Calu3 (cell line): ENCODE measurements around the gene PGC. TPM values are rescaled to one million over a fixed set of nuclear protein-coding genes. Genes with fewer than 3 reads are reported as not detected.

Source experiments
- BruUV-seq: library from RNA; stranded (reverse); fragments of 400-500 nt; replicated peaks from 2 replicates; lab custom pipeline; 2021; lab: Mats Ljungman, UMichigan
- CTCF ChIA-PET: fragments of 300-600 bp; sonication (Branson Sonifier 250); formaldehyde crosslinking; loops from one replicate; lab custom pipeline; 2022; ENCODE audit warnings: antibody characterized with exemption; lab: Charles Lee
- DNase-seq: peaks from one replicate; pipeline ENCODE4 v3.0.0; 2022
- H3K27ac Mint-ChIP-seq: one replicate; pipeline ENCODE4 v1.8.0; 2022; ENCODE audit warnings: mixed read lengths; ENCODE audit not compliant: unreplicated experiment
- H3K27me3 Mint-ChIP-seq: one replicate; pipeline ENCODE4 v1.8.0; 2022; ENCODE audit warnings: mixed read lengths; ENCODE audit not compliant: unreplicated experiment
- H3K36me3 Mint-ChIP-seq: one replicate; pipeline ENCODE4 v1.8.0; 2022; ENCODE audit warnings: mild to moderate bottlenecking, moderate library complexity, mixed read lengths; ENCODE audit not compliant: insufficient read depth, unreplicated experiment
- H3K4me1 Mint-ChIP-seq: one replicate; pipeline ENCODE4 v1.8.0; 2022; ENCODE audit warnings: mild to moderate bottlenecking, low read depth, mixed read lengths; ENCODE audit not compliant: unreplicated experiment
- H3K4me3 Mint-ChIP-seq: one replicate; pipeline ENCODE4 v1.8.0; 2022; ENCODE audit warnings: mild to moderate bottlenecking, low read depth, moderate library complexity, mixed read lengths; ENCODE audit not compliant: unreplicated experiment
- H3K9me3 Mint-ChIP-seq: one replicate; pipeline ENCODE4 v1.8.0; 2022; ENCODE audit warnings: low read depth, mixed read lengths; ENCODE audit not compliant: unreplicated experiment
- intact Hi-C: fragments of 100-400 bp; cut with micrococcal nuclease; formaldehyde crosslinking; loops from one replicate; pipeline ENCODE4 v1.10.0; 2022; ENCODE audit not compliant: unreplicated experiment
- total RNA-seq: library from RNA; stranded (reverse); gene quantifications from 2 replicates; pipeline ENCODE4 v1.2.3, GENCODE V29; 2022
- TF ChIP-seq, protein P1 (sequence below): fragments of 200-600 bp; IDR thresholded peaks from one replicate; pipeline ENCODE4 v1.8.0; 2022; ENCODE audit warnings: antibody characterized with exemption; ENCODE audit not compliant: unreplicated experiment

PGC gene
- total RNA-seq, 1 experiment from 2014 or later: not detected

DNA sequence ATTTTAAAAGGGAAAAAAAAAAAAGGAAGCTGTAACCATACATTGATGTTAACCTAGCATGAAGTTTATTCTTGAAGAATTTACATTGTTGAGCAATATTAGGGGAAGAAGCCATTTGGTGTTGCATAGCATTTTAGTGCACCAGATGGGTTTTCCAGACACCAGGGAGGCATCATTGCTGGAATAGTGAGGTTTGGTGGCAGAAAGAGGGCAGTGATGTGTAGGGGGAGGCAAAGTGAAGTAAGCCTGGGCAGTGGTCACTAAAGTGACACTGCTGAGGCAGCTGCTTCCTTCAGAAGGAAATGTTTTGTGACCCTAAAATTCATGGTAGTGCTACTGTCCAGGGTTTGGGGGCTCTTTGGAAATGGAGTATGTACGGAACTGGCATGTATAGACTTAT is 42.8 kb upstream of the PGC start:
- Mint-ChIP-seq H3K36me3 (peaks cover 69% of the 10 kb centered on the region), H3K27ac (peak overlapping the region; percentile 17), H3K27me3 (no peaks in the 10 kb centered on the region), H3K4me3 (no peak overlapping the region), H3K4me1 (peaks cover 17% of the 10 kb centered on the region), H3K9me3 (no peaks in the 10 kb centered on the region)
- TF ChIP-seq, protein P1, sequence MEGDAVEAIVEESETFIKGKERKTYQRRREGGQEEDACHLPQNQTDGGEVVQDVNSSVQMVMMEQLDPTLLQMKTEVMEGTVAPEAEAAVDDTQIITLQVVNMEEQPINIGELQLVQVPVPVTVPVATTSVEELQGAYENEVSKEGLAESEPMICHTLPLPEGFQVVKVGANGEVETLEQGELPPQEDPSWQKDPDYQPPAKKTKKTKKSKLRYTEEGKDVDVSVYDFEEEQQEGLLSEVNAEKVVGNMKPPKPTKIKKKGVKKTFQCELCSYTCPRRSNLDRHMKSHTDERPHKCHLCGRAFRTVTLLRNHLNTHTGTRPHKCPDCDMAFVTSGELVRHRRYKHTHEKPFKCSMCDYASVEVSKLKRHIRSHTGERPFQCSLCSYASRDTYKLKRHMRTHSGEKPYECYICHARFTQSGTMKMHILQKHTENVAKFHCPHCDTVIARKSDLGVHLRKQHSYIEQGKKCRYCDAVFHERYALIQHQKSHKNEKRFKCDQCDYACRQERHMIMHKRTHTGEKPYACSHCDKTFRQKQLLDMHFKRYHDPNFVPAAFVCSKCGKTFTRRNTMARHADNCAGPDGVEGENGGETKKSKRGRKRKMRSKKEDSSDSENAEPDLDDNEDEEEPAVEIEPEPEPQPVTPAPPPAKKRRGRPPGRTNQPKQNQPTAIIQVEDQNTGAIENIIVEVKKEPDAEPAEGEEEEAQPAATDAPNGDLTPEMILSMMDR: no peak
- CTCF ChIA-PET: no interaction called here
- DNase-seq: no peak
- no TSS peak for BruUV-seq
- intact Hi-C loops: no loop called here

DNA sequence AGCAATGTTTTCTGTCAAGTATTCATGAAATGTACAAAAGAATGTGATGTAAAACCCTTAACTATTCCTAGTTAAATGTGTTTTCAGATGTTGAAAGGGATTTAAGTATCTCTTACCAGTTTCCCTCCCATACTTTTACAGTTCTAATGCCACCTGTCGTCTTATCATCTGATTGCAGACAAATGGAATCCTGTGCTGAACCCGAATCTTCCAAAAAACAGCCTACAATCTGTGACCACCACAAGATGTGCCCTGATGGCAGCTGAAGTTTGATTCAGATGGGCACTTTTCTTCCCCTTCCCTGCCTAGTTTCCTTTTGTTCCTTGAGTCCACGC is 42.2 kb upstream of the PGC start:
- TSS peak; percentile 61 for BruUV-seq
- Mint-ChIP-seq H3K4me3 (peak overlapping the region; percentile 95), H3K27me3 (no peaks in the 10 kb centered on the region), H3K27ac (peak overlapping the region; percentile 94), H3K36me3 (peaks cover 69% of the 10 kb centered on the region), H3K4me1 (peaks cover 24% of the 10 kb centered on the region), H3K9me3 (no peaks in the 10 kb centered on the region)
- CTCF ChIA-PET: no interaction called here
- TF ChIP-seq, protein P1: no peak
- DNase-seq: no peak
- intact Hi-C loops: loop anchor here (10.0 kb wide), 1 partner anchor 425 kb away; the partner anchor contains the start of gene MRPS10

GRCh38 chr6:41787219-41787917 is 40.2 kb upstream of the PGC start, which contains the start of gene TOMM6:
TSS of gene TOMM6 (plus strand) at chr6:41787694. CDS start at chr6:41787698, 4 bp downstream.
- Mint-ChIP-seq H3K4me3 (peak within 1 kb of the TSS; percentile 95), H3K27me3 (no peaks in the 10 kb centered on the region), H3K4me1 (peaks cover 36% of the 10 kb centered on the region), H3K36me3 (peaks cover 63% of the 10 kb centered on the region), H3K9me3 (no peaks in the 10 kb centered on the region), H3K27ac (peak within 1 kb of the TSS; percentile 94)
- CTCF ChIA-PET: interaction anchor here (0.7 to 3.2 kb wide), 18 partner anchors 10 to 262 kb away, joined by 3 to 29 read pairs (median 4); partner anchors contain the start of genes BYSL, MED20 and TAF8
- TF ChIP-seq, protein P1: peak; percentile 95
- BruUV-seq: no TSS peak
- DNase-seq: peak; percentile 98
- intact Hi-C loops: loop anchor here (10.0 kb wide), 1 partner anchor 427 kb away; the partner anchor contains the start of gene MRPS10

DNA sequence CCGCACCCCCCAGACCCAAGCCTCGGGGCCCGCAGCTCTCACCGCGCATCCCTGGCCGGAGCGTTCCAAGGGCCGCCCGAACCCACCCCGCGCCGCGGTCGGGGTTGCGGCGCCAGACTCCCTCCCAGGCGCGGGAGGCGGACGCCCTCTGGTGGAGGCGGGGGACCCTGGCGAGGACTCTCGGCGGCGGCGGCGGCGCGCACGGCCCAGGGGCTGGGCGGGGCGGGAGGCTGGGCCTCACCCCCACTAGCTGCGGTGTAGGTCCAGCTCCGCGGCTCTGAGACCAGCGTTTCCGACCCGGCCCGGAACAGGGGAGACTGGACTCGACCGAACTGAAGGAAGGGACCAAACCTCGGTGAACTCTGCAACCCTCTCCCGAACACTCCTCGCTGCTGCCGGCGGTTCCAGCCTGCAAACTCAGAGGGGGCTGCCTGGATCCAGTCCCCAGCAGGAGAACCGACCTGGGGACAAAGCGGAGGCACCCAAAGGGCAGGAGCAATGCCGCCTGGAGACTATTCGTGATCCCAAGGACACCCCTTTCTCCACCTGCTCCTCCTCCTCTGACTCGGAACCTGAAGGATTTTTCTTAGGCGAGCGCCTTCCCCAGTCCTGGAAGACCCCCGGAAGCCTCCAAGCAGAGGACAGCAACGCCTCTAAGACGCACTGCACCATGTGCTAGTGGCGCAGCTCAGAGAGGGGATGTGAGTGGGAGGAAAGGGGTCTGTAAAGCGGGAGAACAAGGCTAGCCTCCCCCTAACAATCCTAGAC is 39.4 kb upstream of the PGC start:
- Mint-ChIP-seq H3K27ac (peak overlapping the region; percentile 94), H3K9me3 (no peaks in the 10 kb centered on the region), H3K27me3 (no peaks in the 10 kb centered on the region), H3K4me3 (peak overlapping the region; percentile 95), H3K36me3 (peaks cover 56% of the 10 kb centered on the region), H3K4me1 (peaks cover 43% of the 10 kb centered on the region)
- DNase-seq: peak; percentile 96
- CTCF ChIA-PET: interaction anchor here (0.5 to 3.2 kb wide), 22 partner anchors 8 to 419 kb away, joined by 3 to 29 read pairs (median 3); partner anchors contain the start of genes BYSL, MED20 and TAF8
- TF ChIP-seq, protein P1: peak; percentile 77
- no TSS peak for BruUV-seq
- intact Hi-C loops: loop anchor here (10.0 kb wide), 1 partner anchor 428 kb away; the partner anchor contains the start of gene MRPS10
